HG03575 (cell line): ENCODE data around the gene PEX12.
"Not testable (repeated sequence)": the region's sequence is repeated elsewhere in the genome, so short reads cannot be mapped to it uniquely, and the experiment has no call there.

Experiments
- ATAC-seq: cut with Tn5 transposase; IDR thresholded peaks from one replicate; pipeline ENCODE4 v1.9.1; 2021; ENCODE audit not compliant: unreplicated experiment, insufficient number of reproducible peaks, low FRiP score; ENCODE audit errors: extremely low read depth

Gene PEX12

DNA sequence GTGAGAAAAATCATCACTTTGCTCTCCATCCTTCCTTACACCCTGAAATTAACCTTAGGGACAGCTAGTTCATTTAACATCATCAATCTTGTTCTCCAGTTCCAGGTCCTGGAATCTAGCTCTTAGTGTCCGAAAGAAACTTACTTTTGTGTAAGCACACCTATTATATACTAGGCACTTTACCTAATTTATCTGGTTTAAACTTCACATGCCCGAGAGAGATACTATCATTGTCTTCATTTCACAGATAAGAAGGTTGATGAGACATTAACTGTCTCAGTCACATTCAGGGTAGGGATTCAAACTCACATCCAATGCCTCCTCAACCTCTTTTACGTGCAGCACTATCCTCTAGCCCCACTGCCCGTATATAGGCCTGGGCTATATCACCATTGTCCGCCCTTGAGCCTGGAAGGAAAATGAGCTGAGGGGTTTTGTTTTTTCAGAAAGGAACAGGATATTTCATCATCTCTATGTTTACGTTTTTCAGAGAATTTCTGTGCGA, 8.2 kb upstream of the PEX12 start:
- no peak for ATAC-seq

DNA sequence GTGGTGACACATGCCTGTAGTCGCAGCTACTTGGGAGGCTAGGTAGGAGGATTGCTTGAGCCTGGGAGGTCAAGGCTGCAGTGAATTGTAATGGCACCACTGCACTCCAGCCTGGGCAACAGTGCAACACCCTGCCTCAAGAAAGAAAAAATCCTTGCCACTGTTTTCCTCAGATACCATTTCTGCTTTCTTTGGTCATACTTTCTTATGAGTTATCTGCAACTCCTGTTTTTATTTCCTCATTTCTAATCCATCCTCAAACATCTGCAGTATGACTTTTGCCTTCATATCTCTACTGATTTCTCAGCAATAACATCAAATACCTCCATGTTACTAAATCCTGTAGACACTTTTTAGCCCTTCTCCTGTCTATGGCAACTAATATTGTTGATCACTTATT, 5.7 kb upstream of the PEX12 start:
- ATAC-seq: no peak

DNA sequence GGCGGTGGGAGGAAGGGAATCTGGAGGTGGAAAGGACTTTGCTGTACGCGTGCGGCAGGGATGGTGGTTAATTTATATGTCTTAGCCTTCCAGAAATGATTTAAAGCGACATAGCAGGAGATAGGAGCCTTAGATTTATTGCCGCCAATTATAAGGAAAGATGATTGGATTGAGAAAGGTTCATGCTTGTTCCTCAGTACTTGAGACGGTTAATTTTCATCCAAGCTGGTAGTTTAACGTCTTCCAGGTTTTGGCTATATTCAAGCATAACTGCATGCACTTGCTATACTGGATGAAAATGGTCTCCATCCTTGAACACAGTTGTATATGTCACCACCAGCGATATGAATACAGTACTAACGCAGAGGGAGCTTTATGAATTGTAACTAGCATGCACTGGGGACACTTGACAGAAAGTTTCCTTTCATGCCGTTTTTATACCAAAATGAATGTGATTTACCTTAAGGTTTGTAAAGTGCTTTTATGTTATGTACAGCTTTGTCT, 610 bp upstream of the PEX12 start:
- no peak for ATAC-seq

DNA sequence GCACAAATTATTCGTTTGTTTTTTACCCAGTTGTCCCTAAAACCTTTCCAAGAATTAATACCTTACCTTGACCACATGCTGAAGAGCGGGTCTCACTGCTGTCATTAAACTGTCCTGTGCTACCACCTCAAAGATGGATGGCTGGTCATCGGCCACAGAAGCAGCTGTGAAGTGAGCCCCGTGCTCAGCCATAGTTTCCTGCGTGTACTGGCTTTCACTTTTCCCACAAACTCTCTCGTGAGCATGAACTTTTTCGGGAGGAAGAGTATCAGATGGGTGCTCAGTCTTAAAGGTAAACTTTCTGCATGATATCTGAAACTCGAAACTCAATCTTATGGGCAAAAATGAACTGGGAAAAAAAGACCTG, 558 bp downstream of the PEX12 start:
- no peak for ATAC-seq

DNA sequence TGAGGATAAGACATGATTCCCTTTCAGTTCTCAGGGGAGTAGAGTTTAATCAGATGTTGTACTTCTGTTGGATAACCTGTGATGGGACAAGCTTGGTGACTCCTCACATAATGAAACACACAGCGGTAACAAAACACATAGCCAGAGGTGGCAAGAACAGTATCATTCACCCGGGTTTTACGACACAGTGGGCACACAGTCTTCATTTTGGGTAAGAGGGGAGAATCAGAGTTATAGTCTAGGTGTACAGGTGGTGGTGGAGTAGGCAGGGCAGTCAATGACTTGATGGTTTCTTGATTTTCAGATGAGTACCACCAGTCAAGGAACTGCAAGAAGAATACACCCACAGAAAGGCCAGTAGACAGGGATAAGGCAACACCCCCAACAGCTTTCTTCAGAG, 2.6 kb downstream of the PEX12 start:
- no peak for ATAC-seq

DNA sequence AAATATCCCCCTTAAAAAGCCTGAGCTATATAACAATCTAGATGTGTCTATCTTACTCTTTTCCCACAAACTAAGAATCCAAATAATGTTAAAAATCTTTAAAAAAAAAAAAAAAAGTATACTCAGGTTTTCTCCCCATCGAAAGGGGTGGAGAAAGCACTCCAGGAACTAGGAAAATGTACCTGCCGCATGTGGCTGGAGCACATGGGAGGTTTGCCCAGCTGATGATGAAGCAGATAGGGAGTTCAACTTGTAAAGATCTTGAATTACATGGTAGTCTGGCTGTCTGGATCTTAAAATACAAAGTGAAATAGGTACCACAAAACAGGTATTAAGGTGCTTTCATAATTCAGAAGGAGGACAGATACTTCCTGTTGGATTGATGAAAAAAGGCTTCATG, 9.0 kb downstream of the PEX12 start:
- ATAC-seq: no peak

DNA sequence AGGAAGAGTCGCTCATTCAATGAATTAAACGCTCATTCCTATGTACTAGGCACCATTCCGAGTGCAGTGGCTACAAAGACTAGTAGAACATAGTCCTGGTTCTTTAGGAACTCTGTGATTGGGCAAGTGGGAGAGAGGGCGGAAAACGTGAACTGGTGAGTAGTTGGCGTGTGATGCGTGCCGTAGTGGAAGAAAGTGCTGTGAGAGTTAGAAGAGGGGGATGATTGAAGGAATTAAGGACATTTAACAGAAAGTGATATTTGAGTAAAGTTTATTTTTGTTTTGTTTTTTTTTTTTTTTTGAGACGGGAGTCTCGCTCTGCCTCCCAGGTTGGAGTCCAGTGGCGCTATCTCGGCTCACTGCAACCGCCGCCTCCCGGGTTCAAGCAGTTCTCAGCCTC, 9.8 kb downstream of the PEX12 start:
- ATAC-seq: no peak

DNA sequence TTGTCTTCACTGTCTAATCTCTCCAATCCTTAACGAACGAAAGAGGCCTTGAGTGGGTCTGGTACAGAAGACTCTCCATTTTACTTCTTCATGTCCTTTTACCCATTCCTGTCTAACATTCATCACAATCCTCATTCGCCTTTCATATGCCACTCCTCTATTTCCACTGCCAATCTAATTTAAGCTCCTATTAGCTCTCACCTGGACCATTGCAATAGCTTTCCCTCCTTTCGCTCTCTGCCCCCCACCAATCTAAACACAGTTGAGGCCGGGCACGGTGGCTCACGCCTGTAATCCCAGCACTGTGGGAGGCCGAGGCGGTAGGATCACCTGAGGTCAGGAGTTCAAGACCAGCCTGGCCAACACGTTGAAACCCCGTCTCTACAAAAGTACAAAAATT, 11.4 kb downstream of the PEX12 start:
- no peak for ATAC-seq

DNA sequence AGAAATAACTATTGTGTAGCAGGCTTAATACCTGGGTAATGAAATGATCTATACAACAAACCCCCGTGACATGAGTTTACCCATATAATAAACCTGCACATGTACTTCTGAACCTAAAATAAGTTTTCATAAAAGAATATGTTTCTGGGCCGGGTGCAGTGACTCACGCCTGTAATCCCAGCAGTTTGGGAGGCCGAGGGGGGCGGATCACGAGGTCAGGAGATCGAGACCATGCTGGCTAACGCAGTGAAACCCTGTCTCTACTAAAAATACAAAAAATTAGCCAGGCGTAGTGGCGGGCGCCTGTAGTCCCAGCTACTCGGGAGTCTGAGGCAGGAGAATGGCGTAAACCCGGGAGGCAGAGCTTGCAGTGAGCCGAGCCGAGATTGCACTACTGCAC, 15.2 kb downstream of the PEX12 start:
- not testable (repeated sequence) for ATAC-seq

DNA sequence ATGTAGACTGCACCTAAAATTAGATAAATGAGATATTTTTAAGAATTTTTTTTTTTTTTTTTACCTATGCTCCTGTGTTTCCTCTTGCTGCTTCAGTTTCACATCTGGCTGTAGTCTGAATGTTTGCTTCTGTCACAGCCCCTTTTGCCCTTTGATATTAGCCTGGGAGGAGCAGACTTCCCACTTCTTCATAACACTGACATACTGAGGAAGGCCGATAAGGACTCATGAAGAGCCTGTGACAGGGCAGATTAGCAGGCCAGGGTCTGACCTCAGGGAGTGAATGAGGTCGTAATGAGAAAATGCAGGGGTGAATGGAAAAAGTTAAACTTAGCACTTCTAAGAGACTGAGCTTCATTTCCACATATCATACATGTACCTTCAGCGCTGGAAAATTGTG, 17.7 kb downstream of the PEX12 start, which contains the start of gene SLFN14:
SLFN14 (minus strand) TSS at position 117 of the 400 bp plus-strand sequence. CDS start 2,757 bp downstream, outside the sequence.
- no peak for ATAC-seq

DNA sequence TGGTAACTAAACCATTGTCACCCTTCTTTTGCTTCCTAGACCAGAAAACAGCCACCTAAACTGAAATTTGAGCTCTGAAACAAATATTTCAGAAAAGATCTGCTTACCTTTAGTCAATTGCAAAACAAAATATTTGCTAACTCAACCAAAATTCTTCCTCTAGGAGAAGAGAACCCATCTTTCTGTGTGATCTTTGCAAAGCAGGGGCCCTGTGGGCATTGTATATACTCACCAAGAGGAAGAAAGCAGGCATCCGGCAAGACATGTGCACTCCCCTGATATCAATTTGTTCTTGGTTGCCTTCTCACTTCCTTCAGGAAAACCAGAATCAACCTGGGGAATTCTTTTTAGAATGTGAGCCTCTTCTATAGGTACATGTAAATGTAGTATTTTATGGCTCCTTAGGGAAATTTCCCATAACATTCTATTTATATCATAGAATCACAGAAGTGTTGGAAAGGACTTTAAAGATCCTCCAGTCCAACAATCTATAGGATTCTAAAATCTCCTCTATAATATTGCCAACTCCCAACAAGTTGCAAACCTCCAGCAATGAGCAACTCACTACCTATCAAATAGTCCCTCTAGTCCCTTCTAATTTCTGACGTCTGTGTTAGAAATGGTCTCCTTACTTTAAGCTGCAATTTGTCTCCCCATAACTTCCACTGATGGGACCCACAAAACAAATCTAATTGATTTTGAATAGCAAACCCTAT, 18.7 kb downstream of the PEX12 start:
- no peak for ATAC-seq

DNA sequence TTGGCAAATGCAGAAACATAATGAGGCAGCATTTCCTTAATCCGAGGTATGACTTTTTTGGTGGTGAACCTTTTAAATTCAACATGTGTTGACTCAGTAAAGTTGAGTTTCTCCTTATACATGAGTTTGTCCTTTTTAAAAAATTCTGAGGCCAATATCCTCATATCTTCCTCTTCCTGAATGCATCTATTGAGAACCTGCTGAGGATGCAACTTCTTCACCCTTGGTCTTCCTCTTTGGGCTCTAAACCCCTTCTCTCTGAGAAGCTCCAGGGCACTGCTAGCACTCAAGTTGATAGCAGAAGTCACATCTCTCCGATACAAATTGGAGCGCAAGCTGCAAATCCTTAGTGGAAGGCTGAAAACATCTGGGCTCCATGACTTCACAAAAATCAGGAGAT, 21.0 kb downstream of the PEX12 start:
- ATAC-seq: no peak

DNA sequence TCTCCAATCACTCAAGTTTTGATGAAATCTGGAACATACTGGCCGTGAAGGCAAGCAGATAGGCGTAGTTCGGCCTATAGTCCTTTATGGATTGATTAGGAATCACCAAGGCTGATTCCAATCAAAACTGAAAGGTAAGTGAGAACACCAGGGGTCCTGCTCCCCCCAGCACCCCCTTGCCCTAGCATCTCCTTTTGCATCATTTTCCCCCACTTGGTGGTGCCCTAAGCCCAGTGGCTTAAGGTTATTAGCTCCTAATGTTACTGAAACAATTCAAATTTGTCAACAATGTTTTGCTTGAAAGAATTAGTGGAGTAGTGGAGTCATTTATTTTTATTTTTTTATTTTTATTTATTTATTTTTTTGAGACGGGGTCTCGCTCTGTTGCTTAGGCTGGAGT, 22.7 kb downstream of the PEX12 start:
- ATAC-seq: no peak

DNA sequence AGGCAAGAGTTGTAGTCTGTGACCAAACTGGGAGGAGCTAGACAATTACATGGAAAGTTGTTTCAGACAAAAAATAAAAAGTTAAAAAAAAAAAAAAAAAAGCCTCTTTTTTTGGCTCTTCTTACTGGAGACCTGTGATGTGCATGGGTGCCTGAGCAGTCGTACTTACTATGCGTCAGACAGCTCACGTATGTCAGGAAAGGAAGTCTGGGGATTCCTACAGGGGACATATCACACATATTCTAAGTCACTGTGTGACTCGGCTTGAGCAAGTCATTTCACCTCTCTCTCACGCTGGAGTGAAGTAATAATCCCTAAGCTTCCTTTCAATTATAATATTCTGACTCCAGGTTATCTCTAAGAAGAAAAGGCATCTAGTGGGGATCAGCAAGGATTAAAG, 23.7 kb downstream of the PEX12 start:
- no peak for ATAC-seq

DNA sequence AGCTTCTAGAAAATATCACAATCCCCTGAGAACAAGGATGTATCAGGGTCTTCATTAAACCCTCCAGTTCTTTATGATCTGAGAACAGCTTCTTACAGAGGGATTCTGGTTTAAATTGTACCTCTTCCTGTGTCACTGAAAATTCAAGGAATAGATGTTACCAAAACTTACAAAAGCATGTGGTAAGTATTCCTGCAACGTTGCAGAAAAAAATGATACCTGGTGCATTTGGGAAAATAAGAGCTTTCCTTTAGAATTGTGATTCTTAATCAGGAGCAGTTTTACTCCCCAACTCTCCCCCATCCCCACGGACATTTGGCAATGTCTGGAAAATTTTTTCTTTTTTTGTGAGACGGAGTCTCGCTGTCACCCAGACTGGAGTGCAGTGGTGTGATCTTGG, 25.1 kb downstream of the PEX12 start:
- ATAC-seq: no peak

DNA sequence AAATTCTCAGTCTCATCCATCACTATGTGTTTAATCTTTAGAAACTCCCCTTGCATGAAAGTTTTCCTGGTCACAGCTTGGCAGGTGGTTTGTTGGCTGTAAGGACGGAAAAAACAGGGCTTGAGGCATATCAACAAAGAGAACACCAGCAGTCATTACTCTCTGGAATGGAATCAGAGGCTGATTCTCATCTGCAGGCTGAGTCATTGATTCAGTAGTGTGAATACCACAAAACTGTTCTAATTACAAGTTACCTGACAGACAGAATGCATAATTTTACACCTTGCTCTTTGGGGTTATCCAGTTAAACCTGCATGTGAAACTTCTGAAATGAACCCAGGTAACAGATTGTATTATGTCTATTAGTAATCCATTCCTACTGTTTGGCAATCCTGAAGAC, 29.4 kb downstream of the PEX12 start:
- no peak for ATAC-seq

DNA sequence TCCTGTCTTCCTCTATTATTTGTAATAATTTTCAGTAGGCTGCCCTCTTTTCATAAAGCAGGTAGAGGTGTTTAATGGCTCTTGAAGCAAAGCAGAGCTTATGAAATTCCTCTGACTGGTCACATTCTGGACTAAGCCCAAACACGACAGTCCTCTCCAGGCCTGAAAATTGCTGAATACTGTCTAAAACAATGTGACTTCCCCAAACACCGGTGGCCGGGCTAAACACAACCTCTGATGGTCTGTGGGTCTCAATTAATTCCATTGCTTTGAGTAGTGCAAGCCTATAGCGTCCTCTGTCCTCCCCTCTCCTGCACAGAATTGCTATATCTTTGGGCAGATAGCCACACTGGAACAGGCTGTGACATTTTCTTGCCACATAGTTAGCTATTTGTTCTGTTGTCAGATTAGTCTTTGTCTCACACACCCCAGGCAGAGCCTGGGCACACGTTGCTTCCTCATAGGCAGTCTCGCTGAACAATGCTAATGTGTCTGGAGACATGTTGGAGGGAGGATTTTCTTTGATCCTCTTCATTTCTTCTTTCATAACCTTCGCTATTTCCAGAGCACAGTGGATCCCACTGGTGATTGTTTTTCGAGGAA, 30.1 kb downstream of the PEX12 start:
- no peak for ATAC-seq

DNA sequence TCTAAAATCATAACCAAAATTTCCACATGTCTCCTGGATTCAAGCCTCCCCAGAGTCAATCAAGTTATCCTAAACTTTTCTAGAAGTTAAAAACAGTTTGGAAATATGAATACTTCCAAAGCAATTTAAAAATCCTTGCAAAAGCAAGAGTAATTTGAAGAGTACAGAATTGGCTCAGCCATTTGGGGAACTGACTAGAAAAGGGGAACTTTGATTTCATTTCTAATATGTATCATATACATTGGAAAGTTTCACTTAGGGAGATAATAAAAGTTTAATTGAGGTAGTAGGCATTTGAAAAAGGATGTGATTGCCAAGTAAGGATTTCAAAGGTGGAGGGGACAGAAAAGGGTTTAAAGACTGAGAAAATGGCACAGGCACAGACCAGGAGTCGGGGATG, 31.9 kb downstream of the PEX12 start:
- no peak for ATAC-seq

DNA sequence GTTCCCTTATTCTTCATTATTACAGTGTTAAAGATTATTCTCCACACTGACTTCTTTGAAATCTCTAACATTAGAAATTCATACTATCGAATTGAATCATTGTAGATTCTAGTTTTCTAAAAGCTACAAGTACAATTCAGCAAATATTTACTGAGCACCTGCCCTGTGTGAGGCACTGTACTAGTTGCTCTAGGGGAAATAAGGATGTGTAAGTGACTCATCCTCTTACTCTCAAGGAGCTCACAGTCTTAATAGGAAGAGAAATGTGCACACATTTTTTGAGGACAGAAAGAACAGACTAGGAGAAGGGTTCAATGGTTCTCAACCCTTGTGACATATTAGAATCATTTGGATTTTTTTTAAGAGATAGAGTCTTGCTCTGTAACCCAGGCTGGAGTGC, 33.2 kb downstream of the PEX12 start:
- no peak for ATAC-seq

DNA sequence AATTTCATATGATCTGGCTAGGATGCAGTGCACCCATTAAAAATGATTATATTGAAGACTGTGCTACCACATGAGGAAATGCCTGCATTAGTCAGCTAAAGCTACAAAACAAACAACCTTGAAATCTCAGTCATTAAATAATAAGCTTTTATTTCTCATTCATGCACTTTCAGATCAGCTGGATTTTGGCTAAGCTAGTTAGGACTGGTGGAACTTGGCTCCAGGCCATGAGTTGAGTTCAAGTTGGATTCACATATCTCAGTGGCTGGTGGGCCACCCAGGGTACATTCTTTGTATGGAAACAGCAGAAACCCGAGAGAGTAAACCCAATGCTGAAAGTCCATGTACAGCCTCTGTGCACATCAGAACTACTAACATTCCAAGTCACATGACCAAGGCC, 34.5 kb downstream of the PEX12 start:
- ATAC-seq: no peak

DNA sequence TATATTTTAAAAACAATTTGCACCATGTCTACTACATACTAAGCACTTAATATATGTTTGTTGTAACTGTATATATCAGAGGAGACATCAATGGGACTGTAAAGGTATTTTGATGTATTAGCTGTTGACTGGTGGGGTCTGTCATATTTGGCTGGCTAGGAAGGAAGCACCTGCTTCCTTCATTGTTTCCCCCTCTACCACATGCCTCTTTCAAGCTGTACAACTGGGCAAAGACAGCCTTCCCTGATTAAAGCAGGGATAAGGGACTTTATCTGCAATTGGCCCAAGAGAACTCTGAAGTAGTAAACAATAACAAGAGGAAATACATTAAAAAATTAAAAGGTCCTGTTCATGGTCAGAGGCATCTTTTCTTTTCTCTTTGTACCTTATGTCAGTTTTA, 35.4 kb downstream of the PEX12 start:
- ATAC-seq: no peak
